GM12874 (cell line): ENCODE measurements around the gene LPCAT1.

Source experiments
- TF ChIP-seq, protein P1 (sequence below): IDR thresholded peaks from 2 replicates; pipeline ENCODE4 v1.5.1; 2011; ENCODE audit warnings: low read depth, mild to moderate bottlenecking, control low read depth, low read length, moderate library complexity; ENCODE audit not compliant: insufficient read depth

The LPCAT1 gene

DNA sequence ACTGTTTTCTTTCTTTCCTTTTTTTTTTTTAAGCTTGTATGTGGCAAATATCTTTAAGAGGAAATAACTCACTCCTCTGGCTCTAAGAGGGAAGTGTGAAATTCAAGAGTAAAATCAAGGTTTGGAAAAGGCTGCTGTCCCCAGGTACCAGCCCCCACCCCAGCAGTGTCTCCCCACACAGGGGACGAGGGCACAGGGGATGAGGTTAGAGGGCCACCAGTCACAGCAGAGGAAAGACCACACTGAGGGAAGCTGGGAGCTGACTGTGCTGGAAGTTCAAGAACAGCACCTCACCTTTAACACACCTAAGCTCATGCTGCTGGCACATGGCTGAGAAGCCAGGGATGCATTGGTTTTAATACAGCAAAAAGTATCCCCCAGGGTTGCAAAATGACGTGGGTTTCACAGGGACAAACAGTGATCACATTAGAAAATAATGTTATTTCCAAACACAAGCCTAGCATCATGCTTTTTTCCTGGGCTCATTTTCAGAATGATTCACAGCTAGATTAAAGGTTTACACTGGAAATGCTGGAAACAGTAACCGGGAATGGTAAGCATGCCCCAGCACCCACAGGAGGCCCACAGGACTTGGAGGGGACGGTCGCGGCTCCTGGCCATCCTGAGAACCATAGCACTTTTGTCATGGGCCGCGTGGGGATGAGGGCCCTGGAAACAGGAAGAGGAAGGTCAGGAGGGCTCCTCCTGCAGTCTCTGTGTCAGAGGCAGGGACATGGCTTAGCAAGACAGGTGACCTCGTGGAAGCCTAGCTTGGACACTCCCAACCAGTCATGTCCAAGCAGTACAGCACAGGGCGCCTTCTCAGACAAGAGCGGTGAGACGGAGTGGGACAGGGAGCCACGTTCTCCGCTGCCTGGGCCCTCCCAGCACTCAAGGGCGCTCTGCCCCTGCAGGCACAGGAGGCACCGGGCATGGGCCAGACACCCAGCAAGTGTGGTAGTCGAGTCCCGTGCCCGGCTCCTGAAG is 6.9 kb downstream of the LPCAT1 start:
- TF ChIP-seq, protein P1, sequence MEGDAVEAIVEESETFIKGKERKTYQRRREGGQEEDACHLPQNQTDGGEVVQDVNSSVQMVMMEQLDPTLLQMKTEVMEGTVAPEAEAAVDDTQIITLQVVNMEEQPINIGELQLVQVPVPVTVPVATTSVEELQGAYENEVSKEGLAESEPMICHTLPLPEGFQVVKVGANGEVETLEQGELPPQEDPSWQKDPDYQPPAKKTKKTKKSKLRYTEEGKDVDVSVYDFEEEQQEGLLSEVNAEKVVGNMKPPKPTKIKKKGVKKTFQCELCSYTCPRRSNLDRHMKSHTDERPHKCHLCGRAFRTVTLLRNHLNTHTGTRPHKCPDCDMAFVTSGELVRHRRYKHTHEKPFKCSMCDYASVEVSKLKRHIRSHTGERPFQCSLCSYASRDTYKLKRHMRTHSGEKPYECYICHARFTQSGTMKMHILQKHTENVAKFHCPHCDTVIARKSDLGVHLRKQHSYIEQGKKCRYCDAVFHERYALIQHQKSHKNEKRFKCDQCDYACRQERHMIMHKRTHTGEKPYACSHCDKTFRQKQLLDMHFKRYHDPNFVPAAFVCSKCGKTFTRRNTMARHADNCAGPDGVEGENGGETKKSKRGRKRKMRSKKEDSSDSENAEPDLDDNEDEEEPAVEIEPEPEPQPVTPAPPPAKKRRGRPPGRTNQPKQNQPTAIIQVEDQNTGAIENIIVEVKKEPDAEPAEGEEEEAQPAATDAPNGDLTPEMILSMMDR = no peak

DNA sequence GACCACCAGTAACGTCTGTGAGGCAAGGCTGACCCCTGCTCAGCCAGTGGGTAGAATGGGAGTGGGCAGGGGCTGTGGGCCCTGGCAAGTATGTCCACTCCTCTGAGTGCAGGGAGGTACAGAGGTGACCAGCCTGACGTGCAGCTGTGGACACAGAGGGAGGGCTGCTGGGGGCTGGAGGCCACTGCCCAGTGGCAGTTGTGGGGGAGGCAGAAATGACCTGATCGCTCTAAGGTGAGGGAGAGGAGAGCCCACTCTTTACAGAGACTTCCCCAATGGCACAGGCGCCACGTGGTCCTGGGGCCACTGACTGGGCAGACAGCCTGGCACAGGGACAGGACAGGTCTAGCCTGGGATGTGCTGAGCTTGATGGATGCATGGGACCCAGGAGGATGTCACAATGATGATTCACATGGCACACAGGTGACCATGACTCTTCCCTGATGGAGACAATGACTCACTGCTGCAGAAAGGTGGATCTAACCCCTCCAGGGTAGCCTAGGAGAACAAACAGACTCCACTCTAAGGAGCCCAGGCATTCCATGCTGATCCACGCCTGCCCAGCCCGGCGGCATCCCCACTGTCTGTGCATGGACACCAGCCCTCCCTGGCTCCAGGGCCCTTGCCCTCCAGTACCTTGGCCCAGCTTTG is 7.7 kb downstream of the LPCAT1 start:
- TF ChIP-seq, protein P1 = no peak

DNA sequence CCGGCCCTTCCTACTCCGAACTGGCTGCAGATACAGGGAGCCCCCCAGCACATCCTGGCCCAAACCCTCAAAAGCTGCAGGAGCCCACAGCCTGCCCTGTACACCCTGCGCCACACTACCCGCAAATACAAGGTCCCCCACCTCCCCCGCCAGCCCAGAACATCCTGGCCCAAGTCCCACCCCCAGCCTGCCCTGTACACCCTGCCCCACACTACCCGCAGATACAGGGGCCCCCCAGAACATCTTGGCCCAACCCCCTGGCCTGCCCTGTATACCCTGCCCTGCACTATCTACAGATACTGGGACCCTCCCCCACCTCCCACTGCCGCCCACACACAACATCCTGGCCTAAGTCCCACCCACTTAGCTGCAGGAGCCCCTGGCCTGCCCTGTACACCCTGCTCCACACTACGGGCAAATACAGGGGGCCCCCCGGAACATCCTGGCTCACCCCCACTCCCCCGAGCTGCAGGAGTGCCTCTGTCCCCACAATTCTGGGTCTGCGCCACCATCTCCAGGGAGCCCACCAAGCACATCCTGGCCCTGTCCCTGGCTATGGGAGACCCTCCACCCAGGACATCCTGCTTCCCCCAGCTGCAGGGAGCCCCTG is 8.3 kb downstream of the LPCAT1 start:
- TF ChIP-seq, protein P1 = no peak

DNA sequence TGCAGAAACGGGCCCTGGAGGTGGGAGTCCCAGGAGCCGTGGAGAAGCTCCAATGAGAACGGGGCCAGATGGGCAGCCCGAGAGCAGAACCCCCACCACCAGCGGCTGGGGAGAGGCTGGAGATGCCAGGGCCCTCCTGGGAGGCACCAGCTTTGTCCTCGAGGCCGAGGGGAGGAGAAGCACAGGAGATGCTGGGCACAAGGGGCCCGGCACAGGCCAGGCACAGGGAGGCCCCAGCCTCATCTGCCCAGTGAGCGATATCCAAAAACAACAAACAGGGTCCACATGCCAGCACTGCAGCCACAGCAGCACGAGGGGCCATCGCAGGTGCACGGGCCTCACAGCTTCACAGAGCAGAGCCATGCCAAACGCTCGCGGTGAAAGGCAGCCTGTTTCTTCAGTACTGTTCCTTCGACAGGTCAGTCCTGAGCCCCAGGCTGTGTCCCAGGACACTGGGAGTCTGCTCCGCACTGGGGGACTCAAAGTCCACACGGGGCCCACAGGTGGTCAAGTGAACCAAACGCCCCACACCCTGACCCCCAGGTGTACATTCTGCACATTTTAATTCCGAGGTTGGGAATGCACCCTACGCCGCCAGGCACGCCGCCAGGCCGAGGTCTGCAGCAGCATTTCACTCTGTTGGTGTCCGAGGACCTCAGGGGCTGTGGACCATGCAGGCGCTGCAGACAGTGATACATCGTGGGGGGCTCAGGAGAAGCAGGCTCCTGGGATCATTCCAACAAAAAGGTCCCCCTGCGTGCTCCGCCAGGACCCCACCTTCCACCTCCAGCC is 9.5 kb downstream of the LPCAT1 start:
- TF ChIP-seq, protein P1 = no peak

DNA sequence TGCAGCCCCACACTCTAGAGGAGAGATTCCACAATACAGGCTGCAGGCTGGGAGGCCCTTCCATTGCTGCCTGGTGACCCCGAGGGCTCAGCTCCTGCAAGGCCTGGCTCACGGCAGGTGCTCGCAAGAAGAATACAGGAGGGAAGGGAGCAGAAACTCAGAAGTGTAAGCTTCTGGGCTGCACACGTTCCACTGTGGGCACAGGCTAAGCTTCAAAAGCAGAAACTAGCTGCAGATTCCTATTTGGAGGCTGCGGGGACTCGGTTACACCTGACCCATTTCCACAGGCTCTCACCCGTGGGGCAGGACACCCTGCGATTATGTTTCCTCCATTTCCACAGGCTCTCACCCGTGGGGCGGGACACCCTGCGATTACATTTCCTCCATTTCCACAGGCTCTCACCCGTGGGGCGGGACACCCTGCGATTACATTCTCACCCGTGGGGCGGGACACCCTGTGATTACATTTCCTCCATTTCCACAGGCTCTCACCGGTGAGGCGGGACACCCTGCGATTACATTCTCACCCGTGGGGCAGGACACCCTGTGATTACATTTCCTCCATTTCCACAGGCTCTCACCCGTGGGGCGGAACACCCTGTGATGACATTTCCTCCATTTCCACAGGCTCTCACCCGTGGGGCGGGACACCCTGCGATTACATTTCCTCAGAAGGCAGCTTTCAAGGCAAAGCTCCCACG is 10.3 kb downstream of the LPCAT1 start:
- TF ChIP-seq, protein P1 = no peak

DNA sequence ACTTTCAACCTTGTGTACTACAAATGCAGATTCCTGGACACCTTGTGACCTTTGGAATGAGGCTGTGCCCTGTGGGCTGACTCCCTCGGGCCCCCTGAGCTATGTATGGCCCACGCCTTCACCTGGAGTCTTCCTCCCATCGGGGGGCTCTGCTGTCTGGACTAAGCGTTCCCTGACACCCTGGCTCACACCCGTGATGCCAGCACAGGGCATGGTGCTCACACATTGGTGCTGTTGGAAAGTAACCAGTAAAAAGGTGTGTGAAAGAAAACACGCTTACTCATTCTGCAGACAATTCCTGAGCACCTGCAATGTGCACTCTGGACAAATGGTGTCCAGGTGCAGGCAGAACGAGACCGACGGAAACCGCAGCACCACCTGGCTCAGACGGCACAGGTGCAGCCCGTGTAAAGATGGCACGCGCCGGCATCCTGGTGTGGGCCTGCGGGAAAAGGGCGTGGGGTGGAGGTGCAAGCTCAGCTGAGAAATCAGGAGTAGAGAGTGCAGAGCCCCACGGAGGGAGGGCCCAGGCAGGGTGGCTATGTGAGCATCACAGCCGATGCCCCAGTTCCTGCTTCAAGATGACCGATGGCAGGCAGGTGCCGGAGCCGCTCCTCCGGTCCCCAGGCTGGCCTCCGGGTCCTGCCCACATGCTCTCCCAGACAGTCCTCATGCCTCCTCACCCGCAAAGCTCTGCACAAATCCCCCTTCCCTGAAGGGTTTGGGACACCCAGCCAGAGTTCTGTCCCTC is 11.0 kb downstream of the LPCAT1 start:
- TF ChIP-seq, protein P1 = no peak
